Cerebellar cortex (tissue), 1 donor: ENCODE measurements around the gene YBX1.
"Not testable (repeated sequence)": the region's sequence is repeated elsewhere in the genome, so short reads cannot be mapped to it uniquely, and the experiment has no call there.

Source experiments
- DNase-seq: peaks from one replicate; pipeline ENCODE4 v3.0.0-alpha.2; 2015; ENCODE audit warnings: low spot score

YBX1 gene

GRCh38 chr1:42681741-42682483 lies at the start of gene YBX1:
Gene YBX1 (plus strand): TSS chr1:42682418. CDS start chr1:42682566, 148 bp downstream.
- DNase-seq, result peak; percentile 99

- no peak for DNase-seq
Observed at GRCh38 chr1:42639116-42639515, 43.1 kb upstream of the YBX1 start.

- DNase-seq, result no peak
Observed at GRCh38 chr1:42646056-42646455, 36.2 kb upstream of the YBX1 start.

- DNase-seq, result no peak
Observed at GRCh38 chr1:42657201-42657600, 25.0 kb upstream of the YBX1 start.

GRCh38 chr1:42657981-42658876 lies 24.0 kb upstream of the YBX1 start, which contains the start of gene PPIH:
Gene PPIH (plus strand): TSS chr1:42658423. CDS start chr1:42658447, 24 bp downstream.
- DNase-seq, result peak; percentile 96

GRCh38 chr1:42658877-42659337 lies 23.3 kb upstream of the YBX1 start:
- DNase-seq, result no peak

- no peak for DNase-seq
Observed at GRCh38 chr1:42660907-42661500, 21.2 kb upstream of the YBX1 start.

- no peak for DNase-seq
Observed at GRCh38 chr1:42669936-42670335, 12.3 kb upstream of the YBX1 start.

GRCh38 chr1:42670425-42670824 lies 11.8 kb upstream of the YBX1 start:
- no peak for DNase-seq

GRCh38 chr1:42674214-42674613 lies 8.0 kb upstream of the YBX1 start:
- DNase-seq, result no peak

GRCh38 chr1:42674682-42675081 lies 7.5 kb upstream of the YBX1 start:
- no peak for DNase-seq

GRCh38 chr1:42675467-42675866 lies 6.8 kb upstream of the YBX1 start:
- DNase-seq, result no peak

GRCh38 chr1:42676534-42677087 lies 5.6 kb upstream of the YBX1 start:
- DNase-seq, result no peak

GRCh38 chr1:42679364-42679983 lies 2.7 kb upstream of the YBX1 start:
- no peak for DNase-seq

GRCh38 chr1:42680055-42680454 lies 2.2 kb upstream of the YBX1 start:
- no peak for DNase-seq

GRCh38 chr1:42680921-42681683 lies 1.1 kb upstream of the YBX1 start:
- DNase-seq, result peak; percentile 51

- DNase-seq, result not testable (repeated sequence)
Observed at GRCh38 chr1:42682484-42682738, 193 bp downstream of the YBX1 start.

- peak; percentile 26 for DNase-seq
Observed at GRCh38 chr1:42682739-42683531, 717 bp downstream of the YBX1 start.

GRCh38 chr1:42684139-42684538 lies 1.9 kb downstream of the YBX1 start:
- DNase-seq, result peak; percentile 21

GRCh38 chr1:42686418-42686817 lies 4.2 kb downstream of the YBX1 start:
- DNase-seq, result no peak
